CD4-positive, CD25-positive, alpha-beta regulatory T cell (primary cell): ENCODE data around the gene TMEM217. TPM values are rescaled to one million over a fixed set of nuclear protein-coding genes. Genes with fewer than 3 reads are reported as not detected.

Source experiments
- ATAC-seq, 2 donors: fragments of 150-1000 bp; cut with Tn5 transposase; one replicate each; pipeline ENCODE4 v1.10.0; 2021; ENCODE audit warnings: low read depth in 2 of 2, moderate number of reproducible peaks in 2 of 2, moderate library complexity in 1 of 2
- DNase-seq, 3 donors: peaks; one replicate each; pipeline versions ENCODE4 v3.0.0 to v3.0.0-alpha.2; 2012 to 2022; ENCODE audit warnings: mixed read lengths in 1 of 3
- H3K27ac ChIP-seq: one replicate; pipeline ENCODE4 v1.7.0; 2013; ENCODE audit warnings: mild to moderate bottlenecking, low read length; ENCODE audit not compliant: insufficient read depth, poor library complexity, severe bottlenecking
- H3K27me3 ChIP-seq: one replicate; pipeline ENCODE4 v1.7.0; 2013; ENCODE audit warnings: low read length; ENCODE audit not compliant: control insufficient read depth, insufficient read depth
- H3K36me3 ChIP-seq: one replicate; pipeline ENCODE4 v1.7.0; 2013; ENCODE audit warnings: mild to moderate bottlenecking, low read length, moderate library complexity; ENCODE audit not compliant: control insufficient read depth, insufficient read depth
- H3K4me1 ChIP-seq: 2 replicates; pipeline ENCODE4 v1.7.0; 2013; ENCODE audit warnings: mild to moderate bottlenecking, low read length; ENCODE audit not compliant: insufficient read depth, control insufficient read depth, poor library complexity, severe bottlenecking
- H3K4me3 ChIP-seq: one replicate; pipeline ENCODE4 v1.7.0; 2013; ENCODE audit warnings: low read depth, mild to moderate bottlenecking, low read length, moderate library complexity
- H3K9me3 ChIP-seq, 2 experiments: 1 replicate in 1 of 2; 2 replicates in 1 of 2; pipeline ENCODE4 v1.7.0; 2013; ENCODE audit warnings: low read length in 2 of 2, mild to moderate bottlenecking in 1 of 2, moderate library complexity in 1 of 2; ENCODE audit not compliant: control insufficient read depth in 2 of 2
- H3K27ac Mint-ChIP-seq, 3 donors: one replicate each; pipeline ENCODE4 v1.8.0; 2020 to 2022; ENCODE audit warnings: mild to moderate bottlenecking in 3 of 3, mixed read lengths in 3 of 3, moderate library complexity in 2 of 3
- H3K27me3 Mint-ChIP-seq: one replicate; pipeline ENCODE4 v1.8.0; 2022; ENCODE audit warnings: mild to moderate bottlenecking, mixed read lengths
- H3K36me3 Mint-ChIP-seq: one replicate; pipeline ENCODE4 v1.8.0; 2020; ENCODE audit warnings: mixed read lengths
- H3K4me1 Mint-ChIP-seq, 4 donors: one replicate each; pipeline ENCODE4 v1.8.0; 2020 to 2022; ENCODE audit warnings: mixed read lengths in 4 of 4, mild to moderate bottlenecking in 1 of 4
- H3K4me3 Mint-ChIP-seq, 4 donors: one replicate each; pipeline ENCODE4 v1.8.0; 2020 to 2022; ENCODE audit warnings: mild to moderate bottlenecking in 4 of 4, mixed read lengths in 4 of 4, moderate library complexity in 3 of 4
- H3K9me3 Mint-ChIP-seq, 7 donors: one replicate each; pipeline ENCODE4 v1.8.0; 2020 to 2022; ENCODE audit warnings: mixed read lengths in 7 of 7, mild to moderate bottlenecking in 3 of 7, moderate library complexity in 2 of 7
- polyA plus RNA-seq, 4 donors: library from polyadenylated mRNA; unstranded; fragments of 300-500 nt; fragmentation: Illumina TruSeq; gene quantifications; one replicate each; pipeline ENCODE4 v1.2.3, GENCODE V29; 2021
- total RNA-seq: library from RNA; stranded (reverse); gene quantifications from one replicate; pipeline ENCODE4 v1.2.3, GENCODE V29; 2022

Gene TMEM217
- total and polyA plus RNA-seq, 5 donors from 2014 or later, result 0.38 to 1.4 (median 0.79) TPM

- no peaks in the 10 kb centered on the region for H3K27me3 ChIP-seq
- no peaks in the 10 kb centered on the region for H3K9me3 ChIP-seq
- no peaks in the 10 kb centered on the region for H3K9me3 Mint-ChIP-seq
- no peak overlapping the region for H3K27ac ChIP-seq
- no peak for DNase-seq
- H3K4me3 ChIP-seq, result no peak overlapping the region
- peaks cover 6% of the 10 kb centered on the region for H3K27me3 Mint-ChIP-seq
- H3K4me1 ChIP-seq, result peaks cover 5% of the 10 kb centered on the region
- no peak overlapping the region for H3K4me3 Mint-ChIP-seq
- H3K4me1 Mint-ChIP-seq, result peaks cover 4 to 11% (median 9%) of the 10 kb centered on the region in 4 donors
- no peak for ATAC-seq
- no peaks in the 10 kb centered on the region for H3K36me3 ChIP-seq
- H3K36me3 Mint-ChIP-seq, result no peaks in the 10 kb centered on the region
- H3K27ac Mint-ChIP-seq, result no peak overlapping the region
These were observed 20.2 kb downstream of the TMEM217 start for GRCh38 chr6:37237789-37238188.

- Histone ChIP-seq H3K36me3 (no peaks in the 10 kb centered on the region), H3K27ac (no peak overlapping the region)
These were observed 21.0 kb downstream of the TMEM217 start for GRCh38 chr6:37236921-37237320.

GRCh38 chr6:37233541-37233940 lies 24.4 kb downstream of the TMEM217 start:
- Mint-ChIP-seq H3K9me3 (no peaks in the 10 kb centered on the region), H3K4me3 (no peak overlapping the region), H3K4me1 (peaks cover 0 to 4% (median 0%) of the 10 kb centered on the region in 4 donors), H3K36me3 (no peaks in the 10 kb centered on the region), H3K27ac (no peak overlapping the region), H3K27me3 (peaks cover 11% of the 10 kb centered on the region)
- Histone ChIP-seq H3K4me1 (no peaks in the 10 kb centered on the region), H3K9me3 (no peaks in the 10 kb centered on the region), H3K27ac (no peak overlapping the region), H3K36me3 (no peaks in the 10 kb centered on the region), H3K4me3 (no peak overlapping the region), H3K27me3 (no peaks in the 10 kb centered on the region)
- DNase-seq, result no peak
- ATAC-seq, result no peak

More at GRCh38 chr6:37236921-37237320, 21.0 kb downstream of the TMEM217 start:
- Mint-ChIP-seq H3K4me1 (peaks cover 4 to 11% (median 9%) of the 10 kb centered on the region in 4 donors), H3K9me3 (no peaks in the 10 kb centered on the region), H3K27ac (no peak overlapping the region), H3K4me3 (no peak overlapping the region), H3K27me3 (peaks cover 11% of the 10 kb centered on the region), H3K36me3 (no peaks in the 10 kb centered on the region)
- H3K4me3 ChIP-seq, result no peak overlapping the region
- ATAC-seq (no peak), DNase-seq (no peak)
- H3K9me3 ChIP-seq, result no peaks in the 10 kb centered on the region
- H3K27me3 ChIP-seq, result no peaks in the 10 kb centered on the region
- peaks cover 5% of the 10 kb centered on the region for H3K4me1 ChIP-seq

GRCh38 chr6:37232430-37233017 lies 25.4 kb downstream of the TMEM217 start:
- no peaks in the 10 kb centered on the region for H3K4me1 ChIP-seq
- DNase-seq, result no peak
- no peaks in the 10 kb centered on the region for H3K9me3 ChIP-seq
- no peaks in the 10 kb centered on the region for H3K9me3 Mint-ChIP-seq
- no peaks in the 10 kb centered on the region for H3K36me3 Mint-ChIP-seq
- H3K27me3 ChIP-seq, result no peaks in the 10 kb centered on the region
- H3K36me3 ChIP-seq, result no peaks in the 10 kb centered on the region
- no peak for ATAC-seq
- H3K4me1 Mint-ChIP-seq, result no peaks in the 10 kb centered on the region
- H3K27ac ChIP-seq, result no peak overlapping the region
- peaks cover 11% of the 10 kb centered on the region for H3K27me3 Mint-ChIP-seq
- H3K4me3 ChIP-seq, result no peak overlapping the region
- H3K27ac Mint-ChIP-seq, result no peak overlapping the region
- no peak overlapping the region for H3K4me3 Mint-ChIP-seq

DNA sequence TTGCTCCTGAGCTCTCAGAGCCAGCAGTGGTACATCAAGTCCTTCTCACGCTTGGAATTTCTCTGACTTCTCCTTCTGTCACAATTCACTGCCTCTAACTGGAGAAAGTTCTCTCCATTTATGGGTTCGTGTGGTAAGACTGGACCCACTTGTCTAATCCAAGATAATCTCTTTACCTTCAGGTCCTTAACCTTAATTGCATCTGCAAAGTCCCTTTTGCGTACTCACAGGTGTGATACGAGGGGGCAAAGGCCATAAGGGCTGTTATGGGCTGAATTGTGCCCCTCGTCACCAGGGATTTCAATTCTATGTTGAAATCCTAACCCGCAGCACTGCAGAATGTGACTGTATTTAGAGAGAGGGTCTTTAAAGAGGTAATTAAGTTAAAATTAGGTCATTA lies 27.8 kb downstream of the TMEM217 start:
- no peaks in the 10 kb centered on the region for H3K4me1 Mint-ChIP-seq
- H3K27me3 ChIP-seq, result no peaks in the 10 kb centered on the region
- ATAC-seq (no peak), DNase-seq (no peak)
- H3K9me3 ChIP-seq, result no peaks in the 10 kb centered on the region
- H3K36me3 ChIP-seq, result no peaks in the 10 kb centered on the region
- peaks cover 0 to 2% (median 0%) of the 10 kb centered on the region in 7 donors for H3K9me3 Mint-ChIP-seq
- peaks cover 11% of the 10 kb centered on the region for H3K27me3 Mint-ChIP-seq
- no peak overlapping the region for H3K4me3 ChIP-seq
- H3K27ac Mint-ChIP-seq, result no peak overlapping the region
- no peak overlapping the region for H3K4me3 Mint-ChIP-seq
- no peaks in the 10 kb centered on the region for H3K4me1 ChIP-seq
- no peaks in the 10 kb centered on the region for H3K36me3 Mint-ChIP-seq
- no peak overlapping the region for H3K27ac ChIP-seq

GRCh38 chr6:37225350-37226169 lies 32.4 kb downstream of the TMEM217 start:
- Histone ChIP-seq H3K4me3 (no peak overlapping the region), H3K9me3 (no peaks in the 10 kb centered on the region), H3K27ac (no peak overlapping the region), H3K36me3 (no peaks in the 10 kb centered on the region), H3K27me3 (no peaks in the 10 kb centered on the region), H3K4me1 (peaks cover 14% of the 10 kb centered on the region)
- ATAC-seq, result no peak
- no peak overlapping the region for H3K27ac Mint-ChIP-seq
- H3K4me1 Mint-ChIP-seq, result peaks cover 0 to 12% (median 7%) of the 10 kb centered on the region in 4 donors
- DNase-seq, result no peak
- peak overlapping the region in 2 of 4 donors; percentile 4 to 47 for H3K4me3 Mint-ChIP-seq
- H3K36me3 Mint-ChIP-seq, result no peaks in the 10 kb centered on the region
- H3K27me3 Mint-ChIP-seq, result no peaks in the 10 kb centered on the region
- H3K9me3 Mint-ChIP-seq, result peaks cover 0 to 2% (median 0%) of the 10 kb centered on the region in 7 donors

GRCh38 chr6:37222992-37223391 lies 35.0 kb downstream of the TMEM217 start:
- Mint-ChIP-seq H3K4me1 (peaks cover 0 to 12% (median 7%) of the 10 kb centered on the region in 4 donors), H3K36me3 (no peaks in the 10 kb centered on the region), H3K4me3 (peak overlapping the region; percentile 67 to 89 (median 84)), H3K9me3 (peaks cover 0 to 2% (median 0%) of the 10 kb centered on the region in 7 donors), H3K27ac (no peak overlapping the region), H3K27me3 (no peaks in the 10 kb centered on the region)
- Histone ChIP-seq H3K36me3 (no peaks in the 10 kb centered on the region), H3K27ac (no peak overlapping the region), H3K9me3 (no peaks in the 10 kb centered on the region), H3K27me3 (no peaks in the 10 kb centered on the region), H3K4me3 (peak overlapping the region; percentile 46), H3K4me1 (peaks cover 14% of the 10 kb centered on the region)
- ATAC-seq (no peak), DNase-seq (no peak)
